WTC11 (cell line): ENCODE data around the gene PLXDC2. TPM values are rescaled to one million over a fixed set of nuclear protein-coding genes. Genes with fewer than 3 reads are reported as not detected.

Experiments used
- ARID4B ChIP-seq: sonication (generic); formaldehyde crosslinking; IDR thresholded peaks from 2 replicates; pipeline ENCODE4 v1.8.0; 2023; ENCODE audit warnings: missing genetic modification reagents, mild to moderate bottlenecking, borderline replicate concordance
- ATF6 ChIP-seq: sonication (generic); formaldehyde crosslinking; IDR thresholded peaks from 2 replicates; pipeline ENCODE4 v1.8.1; 2023; ENCODE audit warnings: mild to moderate bottlenecking, missing genetic modification reagents
- E2F4 ChIP-seq: sonication (generic); formaldehyde crosslinking; IDR thresholded peaks from 2 replicates; pipeline ENCODE4 v1.8.1; 2022; ENCODE audit warnings: low read depth, mild to moderate bottlenecking, moderate library complexity, missing genetic modification reagents, borderline replicate concordance
- ETV6 ChIP-seq: sonication (generic); formaldehyde crosslinking; IDR thresholded peaks from 2 replicates; pipeline ENCODE4 v1.8.1; 2022; ENCODE audit warnings: mild to moderate bottlenecking, missing genetic modification reagents
- FOXJ3 ChIP-seq: sonication (generic); formaldehyde crosslinking; IDR thresholded peaks from 2 replicates; pipeline ENCODE4 v1.9.0; 2021; ENCODE audit warnings: missing genetic modification reagents, mild to moderate bottlenecking, borderline replicate concordance
- FOXP1 ChIP-seq: sonication (generic); formaldehyde crosslinking; IDR thresholded peaks from 2 replicates; pipeline ENCODE4 v1.8.0; 2022; ENCODE audit warnings: missing genetic modification reagents, mild to moderate bottlenecking, moderate library complexity, borderline replicate concordance
- GABPB1 ChIP-seq: sonication (generic); formaldehyde crosslinking; IDR thresholded peaks from 2 replicates; pipeline ENCODE4 v1.8.1; 2023; ENCODE audit warnings: mild to moderate bottlenecking, missing genetic modification reagents
- IRF1 ChIP-seq: sonication (generic); formaldehyde crosslinking; IDR thresholded peaks from 2 replicates; pipeline ENCODE4 v1.8.0; 2023; ENCODE audit warnings: missing genetic modification reagents
- JAZF1 ChIP-seq: fragments of 250-450 bp; sonication (Bioruptor Pico); IDR thresholded peaks from 2 replicates; pipeline ENCODE4 v1.9.0; 2021; ENCODE audit warnings: moderate library complexity, mild to moderate bottlenecking, inconsistent platforms
- NFE2L1 ChIP-seq: sonication (generic); formaldehyde crosslinking; IDR thresholded peaks from 2 replicates; pipeline ENCODE4 v1.8.1; 2023; ENCODE audit warnings: missing genetic modification reagents
- NR3C1 ChIP-seq: sonication (generic); formaldehyde crosslinking; conservative IDR thresholded peaks from 2 replicates; pipeline ENCODE4 v1.8.1; 2023; ENCODE audit warnings: low read depth, mild to moderate bottlenecking, missing genetic modification reagents
- SMAD3 ChIP-seq: sonication (generic); formaldehyde crosslinking; IDR thresholded peaks from 2 replicates; pipeline ENCODE4 v1.8.0; 2022; ENCODE audit warnings: missing genetic modification reagents, mild to moderate bottlenecking, borderline replicate concordance
- SMAD4 ChIP-seq: sonication (generic); formaldehyde crosslinking; IDR thresholded peaks from 2 replicates; pipeline ENCODE4 v1.8.0; 2022; ENCODE audit warnings: mild to moderate bottlenecking, missing genetic modification reagents
- SP1 ChIP-seq: sonication (generic); formaldehyde crosslinking; conservative IDR thresholded peaks from 2 replicates; pipeline ENCODE4 v1.8.1; 2022; ENCODE audit warnings: missing genetic modification reagents
- ZMAT4 ChIP-seq: fragments of 250-450 bp; sonication (Bioruptor Pico); IDR thresholded peaks from 2 replicates; pipeline ENCODE4 v1.9.0; 2021; ENCODE audit warnings: mild to moderate bottlenecking
- ZNF121 ChIP-seq: sonication (generic); formaldehyde crosslinking; IDR thresholded peaks from 2 replicates; pipeline ENCODE4 v1.8.0; 2023; ENCODE audit warnings: missing genetic modification reagents
- ZNF396 ChIP-seq: fragments of 250-450 bp; sonication (Bioruptor Pico); IDR thresholded peaks from 2 replicates; pipeline ENCODE4 v1.8.0; 2021; ENCODE audit warnings: mild to moderate bottlenecking, moderate library complexity, borderline replicate concordance
- ZNF423 ChIP-seq: fragments of 250-450 bp; sonication (Bioruptor Pico); IDR thresholded peaks from 2 replicates; pipeline ENCODE4 v2.1.2; 2022; ENCODE audit warnings: mild to moderate bottlenecking, moderate library complexity
- total RNA-seq: library from RNA; stranded (reverse); gene quantifications from 3 replicates; pipeline ENCODE4 v1.2.3, GENCODE V29; 2021
- TF ChIP-seq, protein P1 (sequence below): fragments of 250-450 bp; sonication (Bioruptor Pico); IDR thresholded peaks from 2 replicates; pipeline ENCODE4 v1.9.0; 2021; ENCODE audit warnings: moderate library complexity, mild to moderate bottlenecking, inconsistent platforms, borderline replicate concordance
- TF ChIP-seq, protein P2 (sequence below): fragments of 250-450 bp; sonication (Bioruptor Pico); IDR thresholded peaks from 2 replicates; pipeline ENCODE4 v1.9.0; 2021; ENCODE audit warnings: mild to moderate bottlenecking
- TF ChIP-seq, protein P3 (sequence below): sonication (generic); formaldehyde crosslinking; IDR thresholded peaks from 2 replicates; pipeline ENCODE4 v1.8.1; 2023; ENCODE audit warnings: mild to moderate bottlenecking, missing genetic modification reagents
- TF ChIP-seq, protein P4 (sequence below): sonication (generic); formaldehyde crosslinking; IDR thresholded peaks from 2 replicates; pipeline ENCODE4 v1.8.0; 2023; ENCODE audit warnings: mild to moderate bottlenecking, missing genetic modification reagents

The PLXDC2 gene
- total RNA-seq, 1 experiment from 2014 or later: 31.7 TPM

DNA sequence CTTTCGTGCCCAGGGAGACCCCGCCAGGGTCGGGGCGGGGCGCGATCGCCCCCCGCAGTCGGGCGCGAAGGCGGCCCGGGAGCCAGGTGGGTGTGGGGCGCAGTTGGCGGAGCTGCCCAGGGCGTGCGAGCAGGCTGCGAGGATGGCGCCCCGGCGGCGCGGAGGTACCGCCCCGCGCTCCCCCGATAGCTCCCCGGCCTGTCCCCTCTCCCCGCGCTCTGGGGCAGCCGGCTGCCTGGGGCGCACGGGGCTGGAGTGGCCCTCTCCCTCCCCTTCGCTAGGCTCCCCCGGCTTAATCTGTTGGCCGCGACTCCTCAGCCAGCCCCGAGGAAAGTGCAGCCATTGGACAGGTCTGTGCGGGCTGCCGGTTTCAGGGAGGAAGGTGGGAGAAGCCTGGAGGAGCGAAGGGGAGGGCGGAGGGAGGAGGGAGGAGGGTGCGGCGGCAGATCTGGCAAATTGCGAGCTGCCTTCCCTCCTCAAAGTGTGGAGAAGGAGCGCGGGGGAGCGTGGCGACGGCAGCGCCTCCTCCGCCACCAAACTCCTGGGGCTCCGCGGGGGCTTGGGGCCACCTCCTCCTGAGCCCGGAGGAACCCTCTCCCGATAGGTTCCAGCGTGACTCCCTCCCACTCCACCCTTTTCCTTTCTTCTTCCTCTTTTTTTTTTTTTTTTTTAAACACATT is 361 bp upstream of the PLXDC2 start (continued):
- TF ChIP-seq ATF6 (CRISPR knock-in tag): no peak
- TF ChIP-seq, protein P1, sequence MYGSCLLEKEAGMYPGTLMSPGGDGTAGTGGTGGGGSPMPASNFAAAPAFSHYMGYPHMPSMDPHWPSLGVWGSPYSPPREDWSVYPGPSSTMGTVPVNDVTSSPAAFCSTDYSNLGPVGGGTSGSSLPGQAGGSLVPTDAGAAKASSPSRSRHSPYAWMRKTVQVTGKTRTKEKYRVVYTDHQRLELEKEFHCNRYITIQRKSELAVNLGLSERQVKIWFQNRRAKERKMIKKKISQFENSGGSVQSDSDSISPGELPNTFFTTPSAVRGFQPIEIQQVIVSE (CRISPR knock-in tag): no peak
- no peak for TF ChIP-seq ETV6 (CRISPR knock-in tag)
- TF ChIP-seq ZNF121 (CRISPR knock-in tag): no peak
- TF ChIP-seq, protein P2, sequence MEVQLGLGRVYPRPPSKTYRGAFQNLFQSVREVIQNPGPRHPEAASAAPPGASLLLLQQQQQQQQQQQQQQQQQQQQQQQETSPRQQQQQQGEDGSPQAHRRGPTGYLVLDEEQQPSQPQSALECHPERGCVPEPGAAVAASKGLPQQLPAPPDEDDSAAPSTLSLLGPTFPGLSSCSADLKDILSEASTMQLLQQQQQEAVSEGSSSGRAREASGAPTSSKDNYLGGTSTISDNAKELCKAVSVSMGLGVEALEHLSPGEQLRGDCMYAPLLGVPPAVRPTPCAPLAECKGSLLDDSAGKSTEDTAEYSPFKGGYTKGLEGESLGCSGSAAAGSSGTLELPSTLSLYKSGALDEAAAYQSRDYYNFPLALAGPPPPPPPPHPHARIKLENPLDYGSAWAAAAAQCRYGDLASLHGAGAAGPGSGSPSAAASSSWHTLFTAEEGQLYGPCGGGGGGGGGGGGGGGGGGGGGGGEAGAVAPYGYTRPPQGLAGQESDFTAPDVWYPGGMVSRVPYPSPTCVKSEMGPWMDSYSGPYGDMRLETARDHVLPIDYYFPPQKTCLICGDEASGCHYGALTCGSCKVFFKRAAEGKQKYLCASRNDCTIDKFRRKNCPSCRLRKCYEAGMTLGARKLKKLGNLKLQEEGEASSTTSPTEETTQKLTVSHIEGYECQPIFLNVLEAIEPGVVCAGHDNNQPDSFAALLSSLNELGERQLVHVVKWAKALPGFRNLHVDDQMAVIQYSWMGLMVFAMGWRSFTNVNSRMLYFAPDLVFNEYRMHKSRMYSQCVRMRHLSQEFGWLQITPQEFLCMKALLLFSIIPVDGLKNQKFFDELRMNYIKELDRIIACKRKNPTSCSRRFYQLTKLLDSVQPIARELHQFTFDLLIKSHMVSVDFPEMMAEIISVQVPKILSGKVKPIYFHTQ (CRISPR knock-in tag): no peak
- 0 out of 2 replicates have a peak, but pooled peaks have one; percentile 55 for TF ChIP-seq ZNF396
- TF ChIP-seq NFE2L1 (CRISPR knock-in tag): peak; percentile 52; the same call in 1 of the 2 replicates
- TF ChIP-seq SP1: peak; percentile 46; the same call in 1 of the 2 replicates
- peak; percentile 82 for TF ChIP-seq ZNF423 (CRISPR knock-in tag)
- TF ChIP-seq, protein P3, sequence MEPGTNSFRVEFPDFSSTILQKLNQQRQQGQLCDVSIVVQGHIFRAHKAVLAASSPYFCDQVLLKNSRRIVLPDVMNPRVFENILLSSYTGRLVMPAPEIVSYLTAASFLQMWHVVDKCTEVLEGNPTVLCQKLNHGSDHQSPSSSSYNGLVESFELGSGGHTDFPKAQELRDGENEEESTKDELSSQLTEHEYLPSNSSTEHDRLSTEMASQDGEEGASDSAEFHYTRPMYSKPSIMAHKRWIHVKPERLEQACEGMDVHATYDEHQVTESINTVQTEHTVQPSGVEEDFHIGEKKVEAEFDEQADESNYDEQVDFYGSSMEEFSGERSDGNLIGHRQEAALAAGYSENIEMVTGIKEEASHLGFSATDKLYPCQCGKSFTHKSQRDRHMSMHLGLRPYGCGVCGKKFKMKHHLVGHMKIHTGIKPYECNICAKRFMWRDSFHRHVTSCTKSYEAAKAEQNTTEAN (CRISPR knock-in tag): peak; percentile 70; the same call in 1 of the 2 replicates
- TF ChIP-seq, protein P4, sequence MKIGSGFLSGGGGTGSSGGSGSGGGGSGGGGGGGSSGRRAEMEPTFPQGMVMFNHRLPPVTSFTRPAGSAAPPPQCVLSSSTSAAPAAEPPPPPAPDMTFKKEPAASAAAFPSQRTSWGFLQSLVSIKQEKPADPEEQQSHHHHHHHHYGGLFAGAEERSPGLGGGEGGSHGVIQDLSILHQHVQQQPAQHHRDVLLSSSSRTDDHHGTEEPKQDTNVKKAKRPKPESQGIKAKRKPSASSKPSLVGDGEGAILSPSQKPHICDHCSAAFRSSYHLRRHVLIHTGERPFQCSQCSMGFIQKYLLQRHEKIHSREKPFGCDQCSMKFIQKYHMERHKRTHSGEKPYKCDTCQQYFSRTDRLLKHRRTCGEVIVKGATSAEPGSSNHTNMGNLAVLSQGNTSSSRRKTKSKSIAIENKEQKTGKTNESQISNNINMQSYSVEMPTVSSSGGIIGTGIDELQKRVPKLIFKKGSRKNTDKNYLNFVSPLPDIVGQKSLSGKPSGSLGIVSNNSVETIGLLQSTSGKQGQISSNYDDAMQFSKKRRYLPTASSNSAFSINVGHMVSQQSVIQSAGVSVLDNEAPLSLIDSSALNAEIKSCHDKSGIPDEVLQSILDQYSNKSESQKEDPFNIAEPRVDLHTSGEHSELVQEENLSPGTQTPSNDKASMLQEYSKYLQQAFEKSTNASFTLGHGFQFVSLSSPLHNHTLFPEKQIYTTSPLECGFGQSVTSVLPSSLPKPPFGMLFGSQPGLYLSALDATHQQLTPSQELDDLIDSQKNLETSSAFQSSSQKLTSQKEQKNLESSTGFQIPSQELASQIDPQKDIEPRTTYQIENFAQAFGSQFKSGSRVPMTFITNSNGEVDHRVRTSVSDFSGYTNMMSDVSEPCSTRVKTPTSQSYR: no peak
- TF ChIP-seq GABPB1 (CRISPR knock-in tag): no peak
- no peak for TF ChIP-seq IRF1 (CRISPR knock-in tag)
- no peak for TF ChIP-seq SMAD3
- TF ChIP-seq ARID4B (CRISPR knock-in tag): 0 out of 2 replicates have a peak, but pooled peaks have one; percentile 82
- no peak for TF ChIP-seq SMAD4 (CRISPR knock-in tag)
- TF ChIP-seq ZMAT4 (CRISPR knock-in tag): no peak
- no peak for TF ChIP-seq JAZF1
- TF ChIP-seq FOXJ3 (CRISPR knock-in tag): no peak
- TF ChIP-seq FOXP1: peak; percentile 81; the same call in 1 of the 2 replicates
- TF ChIP-seq NR3C1 (CRISPR knock-in tag): no peak
- TF ChIP-seq E2F4 (CRISPR knock-in tag): no peak
